Measurements from ENCODE around the gene KCNH3. TPM values are rescaled to one million over a fixed set of nuclear protein-coding genes. Genes with fewer than 3 reads are reported as not detected.

KCNH3 gene
- total and polyA plus RNA-seq, 7 donors, result 0.04 to 0.32 (median 0.05) TPM; not detected in 3

- peak in 1 of 2 donors; percentile 34 for DNase-seq
- H3K4me1 ChIP-seq, result peaks cover 32% of the 10 kb centered on the region
- H3K27ac ChIP-seq, result peak overlapping the region; percentile 97
- no peak for ATAC-seq
- peak overlapping the region; percentile 99 for H3K4me3 ChIP-seq
- no peak for TF ChIP-seq CTCF (IDR thresholded peaks at IDR 0.05)
- H3K9me3 ChIP-seq, result no peaks in the 10 kb centered on the region
- no peaks in the 10 kb centered on the region for H3K27me3 ChIP-seq (ENCODE audit: insufficient read depth in 3 of 3, low read length in 2 of 3)
- 88 to 89% (median 89%) methylated on average over 14 of the region's 14 CpGs for WGBS, 3 donors
- H3K36me3 ChIP-seq (ENCODE audit: insufficient read depth in 1 of 2, low read depth in 1 of 2), result peaks cover 11 to 55% of the 10 kb centered on the region in 2 donors
- intact Hi-C loops (cut with DNase I), result no loop called here
Observed at GRCh38 chr12:49563951-49564685, 25.3 kb downstream of the KCNH3 start.

- WGBS, 3 donors, result 33 to 53% (median 41%) methylated on average over 8 of the region's 8 CpGs
- intact Hi-C loops (cut with DNase I), result loop anchor here in 1 of 2 donors (5.0 kb wide), 1 partner anchor 57 kb away; the partner anchor contains the start of gene PRPF40B
- Histone ChIP-seq H3K4me1 (peaks cover 34% of the 10 kb centered on the region), H3K27ac (peak overlapping the region; percentile 97), H3K9me3 (no peaks in the 10 kb centered on the region), H3K27me3 (ENCODE audit: insufficient read depth in 3 of 3, low read length in 2 of 3) (no peaks in the 10 kb centered on the region), H3K4me3 (peak overlapping the region; percentile 99), H3K36me3 (ENCODE audit: insufficient read depth in 1 of 2, low read depth in 1 of 2) (peaks cover 9 to 48% of the 10 kb centered on the region in 2 donors)
- no peak for TF ChIP-seq CTCF (IDR thresholded peaks at IDR 0.05)
- DNase-seq (no peak), ATAC-seq (peak; percentile 81 to 87 (median 84))
Observed at GRCh38 chr12:49564686-49565405, 26.0 kb downstream of the KCNH3 start.

GRCh38 chr12:49565406-49566265, 26.8 kb downstream of the KCNH3 start:
- ATAC-seq, result no peak
- Histone ChIP-seq H3K4me3 (peak overlapping the region; percentile 99), H3K9me3 (no peaks in the 10 kb centered on the region), H3K27ac (peak overlapping the region; percentile 97), H3K4me1 (peaks cover 37% of the 10 kb centered on the region), H3K27me3 (ENCODE audit: insufficient read depth in 3 of 3, low read length in 2 of 3) (no peaks in the 10 kb centered on the region), H3K36me3 (ENCODE audit: insufficient read depth in 1 of 2, low read depth in 1 of 2) (peaks cover 8 to 40% of the 10 kb centered on the region in 2 donors)
- 76 to 89% (median 83%) methylated on average over 12 of the region's 12 CpGs for WGBS, 3 donors
- DNase-seq, result no peak
- no peak for TF ChIP-seq CTCF (IDR thresholded peaks at IDR 0.05)
- intact Hi-C loops (cut with DNase I), result loop anchor here in 1 of 2 donors (1.0 to 5.0 kb wide), 2 partner anchors 57 to 200 kb away; partner anchors contain the start of gene PRPF40B

GRCh38 chr12:49566361-49566760, 27.5 kb downstream of the KCNH3 start:
- TF ChIP-seq CTCF (IDR thresholded peaks at IDR 0.05), result no peak
- H3K36me3 ChIP-seq (ENCODE audit: insufficient read depth in 1 of 2, low read depth in 1 of 2), result peaks cover 6 to 32% of the 10 kb centered on the region in 2 donors
- 73 to 89% (median 76%) methylated on average over 13 of the region's 13 CpGs for WGBS, 3 donors

More at GRCh38 chr12:49566361-49566760, 27.5 kb downstream of the KCNH3 start:
- no peaks in the 10 kb centered on the region for H3K9me3 ChIP-seq
- peaks cover 42% of the 10 kb centered on the region for H3K4me1 ChIP-seq
- H3K4me3 ChIP-seq, result peak overlapping the region; percentile 99
- intact Hi-C loops (cut with DNase I), result loop anchor here in 1 of 2 donors (1.0 to 5.0 kb wide), 2 partner anchors 56 to 201 kb away; partner anchors contain the start of gene PRPF40B
- H3K27me3 ChIP-seq (ENCODE audit: insufficient read depth in 3 of 3, low read length in 2 of 3), result no peaks in the 10 kb centered on the region
- no peak for ATAC-seq
- H3K27ac ChIP-seq, result peak overlapping the region; percentile 97
- DNase-seq, result no peak
